Upper lobe of left lung (tissue), 6 donors: ENCODE measurements around the gene LEKR1. TPM values are rescaled to one million over a fixed set of nuclear protein-coding genes. Genes with fewer than 3 reads are reported as not detected.

Experiments
- ATAC-seq, 2 donors: fragments of 200-7000 bp; cut with Tn5 transposase; one replicate each; pipeline ENCODE4 v1.9.1; 2022; ENCODE audit warnings: mild to moderate bottlenecking in 2 of 2, moderate library complexity in 2 of 2; ENCODE audit not compliant: low FRiP score in 2 of 2
- DNase-seq, 2 donors: peaks; one replicate each; pipeline ENCODE4 v3.0.0-alpha.2; 2019 to 2020
- H3K27ac ChIP-seq, 4 donors: fragments of 200-600 bp; sonication (generic); one replicate each; pipeline ENCODE4 v1.5.1; 2016 to 2019
- H3K27me3 ChIP-seq, 4 donors: fragments of 200-600 bp; sonication (generic); one replicate each; pipeline ENCODE4 v1.5.1; 2017 to 2019
- H3K36me3 ChIP-seq, 4 donors: fragments of 200-600 bp; sonication (generic); one replicate each; pipeline ENCODE4 v1.5.1; 2016 to 2019
- H3K4me1 ChIP-seq, 4 donors: fragments of 200-600 bp; sonication (generic); one replicate each; pipeline ENCODE4 v1.5.1; 2018 to 2019
- H3K4me3 ChIP-seq, 4 donors: fragments of 200-600 bp; sonication (generic); one replicate each; pipeline ENCODE4 v1.5.1; 2017 to 2019; ENCODE audit warnings: mild to moderate bottlenecking in 2 of 4, moderate library complexity in 1 of 4
- H3K9me3 ChIP-seq, 4 donors: fragments of 200-600 bp; sonication (generic); one replicate each; pipeline ENCODE4 v1.5.1; 2018 to 2019
- EP300 ChIP-seq, 4 donors: sonication (generic); formaldehyde crosslinking; IDR thresholded peaks; one replicate each; pipeline ENCODE4 v1.5.1; 2017; ENCODE audit warnings: antibody characterized with exemption in 4 of 4, control low read depth in 2 of 4
- POLR2A ChIP-seq, 4 donors: fragments of 450-650 bp; IDR thresholded peaks; one replicate each; pipeline ENCODE4 v1.5.1; 2016 to 2017; ENCODE audit warnings: antibody characterized with exemption in 4 of 4, mild to moderate bottlenecking in 2 of 4
- POLR2AphosphoS5 ChIP-seq, 2 donors: sonication (generic); formaldehyde crosslinking; IDR thresholded peaks; one replicate each; pipeline ENCODE4 v1.5.1; 2017; ENCODE audit warnings: antibody characterized with exemption in 2 of 2
- WGBS, 2 donors: methylation state at CpG; one replicate each; pipeline ENCODE4 v1.1.5; 2017 to 2018; 5-methylcytosine and 5-hydroxymethylcytosine counted together
- small RNA-seq, 4 donors: library from RNA; depleted of rRNA; stranded (forward); fragments of <200 nt; gene quantifications; one replicate each; pipeline ENCODE3, GENCODE V24; 2016
- total RNA-seq, 6 donors: library from RNA; depleted of rRNA in 4 of 6; stranded (reverse); fragments of >200 nt in 4 of 6; gene quantifications; one replicate each; pipeline versions ENCODE4 v1.1.0 to v1.2.1, GENCODE V29; 2016 to 2021
- TF ChIP-seq, protein P1 (sequence below), 6 experiments: fragments of 450-650 bp in 4 of 6; fragments of 200-600 bp in 2 of 6; sonication (generic) in 2 of 6; IDR thresholded peaks; one replicate each; pipeline ENCODE4 v1.5.1; 2016 to 2019; ENCODE audit warnings: antibody characterized with exemption in 6 of 6
- donor health status: DM: no; HTN: no; CAD: no; lungs with moderate emphysema.
- donor health status: DM: no; HTN: yes; CAD: no; lungs with severe emphysema.

LEKR1 gene
- total RNA-seq, 6 donors from 2014 or later: 1.0 to 9.1 (median 2.2) TPM

DNA sequence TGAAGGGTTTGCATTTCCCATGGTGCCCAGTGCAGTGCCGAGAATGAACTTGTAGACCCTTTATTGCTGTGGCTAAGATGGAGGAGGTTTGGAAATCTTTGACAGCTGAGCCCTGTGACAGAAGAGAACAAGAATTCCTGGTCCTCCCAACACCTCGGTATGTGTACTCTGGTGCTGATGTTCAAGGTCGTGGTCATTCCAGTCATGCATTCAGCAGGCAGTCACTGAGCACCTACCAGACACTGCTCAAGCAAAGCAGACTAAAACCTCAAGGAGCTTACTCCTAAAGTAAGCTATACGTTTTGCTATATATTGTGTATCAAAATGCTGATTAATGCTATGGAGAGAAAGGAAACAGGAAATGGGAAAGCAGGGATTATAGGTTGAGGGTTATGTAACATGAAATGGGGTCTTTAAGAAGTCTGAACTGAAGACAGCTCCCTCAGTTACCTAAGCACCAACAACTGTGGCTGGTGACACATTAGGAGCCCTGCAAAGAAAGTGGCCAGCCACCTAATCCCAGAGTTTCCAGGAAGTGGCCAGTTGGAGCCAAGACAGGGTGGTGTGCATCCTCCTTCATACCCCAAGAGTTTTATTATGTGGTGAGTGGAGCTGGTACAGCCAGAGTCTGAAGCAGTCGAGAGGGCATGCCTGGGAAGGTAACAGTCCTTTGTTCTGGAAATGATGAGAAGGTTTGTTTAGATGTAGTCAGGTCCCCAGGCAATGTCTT lies 268.8 kb downstream of the LEKR1 start:
- Histone ChIP-seq H3K9me3 (no peaks in the 10 kb centered on the region), H3K27me3 (no peaks in the 10 kb centered on the region), H3K4me1 (peaks cover 13 to 24% (median 19%) of the 10 kb centered on the region in 4 donors), H3K36me3 (no peaks in the 10 kb centered on the region), H3K27ac (no peak overlapping the region), H3K4me3 (no peak overlapping the region)
- ATAC-seq (no peak), DNase-seq (no peak)
- 82 to 89% methylated on average over 5 of the region's 5 CpGs for WGBS, 2 donors
- TF ChIP-seq POLR2AphosphoS5 (IDR thresholded peaks at IDR 0.05): no peak
- no peak for TF ChIP-seq POLR2A (IDR thresholded peaks at IDR 0.05)
- TF ChIP-seq, protein P1, sequence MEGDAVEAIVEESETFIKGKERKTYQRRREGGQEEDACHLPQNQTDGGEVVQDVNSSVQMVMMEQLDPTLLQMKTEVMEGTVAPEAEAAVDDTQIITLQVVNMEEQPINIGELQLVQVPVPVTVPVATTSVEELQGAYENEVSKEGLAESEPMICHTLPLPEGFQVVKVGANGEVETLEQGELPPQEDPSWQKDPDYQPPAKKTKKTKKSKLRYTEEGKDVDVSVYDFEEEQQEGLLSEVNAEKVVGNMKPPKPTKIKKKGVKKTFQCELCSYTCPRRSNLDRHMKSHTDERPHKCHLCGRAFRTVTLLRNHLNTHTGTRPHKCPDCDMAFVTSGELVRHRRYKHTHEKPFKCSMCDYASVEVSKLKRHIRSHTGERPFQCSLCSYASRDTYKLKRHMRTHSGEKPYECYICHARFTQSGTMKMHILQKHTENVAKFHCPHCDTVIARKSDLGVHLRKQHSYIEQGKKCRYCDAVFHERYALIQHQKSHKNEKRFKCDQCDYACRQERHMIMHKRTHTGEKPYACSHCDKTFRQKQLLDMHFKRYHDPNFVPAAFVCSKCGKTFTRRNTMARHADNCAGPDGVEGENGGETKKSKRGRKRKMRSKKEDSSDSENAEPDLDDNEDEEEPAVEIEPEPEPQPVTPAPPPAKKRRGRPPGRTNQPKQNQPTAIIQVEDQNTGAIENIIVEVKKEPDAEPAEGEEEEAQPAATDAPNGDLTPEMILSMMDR (IDR thresholded peaks at IDR 0.05): no peak
- no peak for TF ChIP-seq EP300 (IDR thresholded peaks at IDR 0.05)

Small RNAs within 50 kb of the gene (small RNA-seq; reads per million reads assigned to genes)
- gene KLF3P2: 0 reads per million in 4 donors

Other genes starting within 250 kb of the LEKR1 start
- 10 to 100 TPM; 21.5 to 84.7 (median 50.6) TPM for gene TIPARP, start 151.8 kb upstream of the LEKR1 start, total RNA-seq